Measurements from ENCODE around the gene PPARD. TPM values are rescaled to one million over a fixed set of nuclear protein-coding genes. Genes with fewer than 3 reads are reported as not detected.

Gene PPARD
- total and polyA plus RNA-seq, 2 donors from 2014 or later, result 13.2 to 24.4 TPM

- Histone ChIP-seq H3K4me3 (ENCODE audit: low read length in 3 of 3) (no peak overlapping the region), H3K36me3 (ENCODE audit: control insufficient read depth in 2 of 3, insufficient read depth in 3 of 3, low read length in 3 of 3) (no peaks in the 10 kb centered on the region), H3K4me1 (ENCODE audit: control insufficient read depth in 2 of 3, insufficient read depth in 2 of 3, low read depth in 1 of 3, low read length in 3 of 3) (peaks cover 0 to 27% (median 16%) of the 10 kb centered on the region in 3 donors), H3K27me3 (ENCODE audit: control insufficient read depth, insufficient read depth, low read length) (no peaks in the 10 kb centered on the region), H3K27ac (ENCODE audit: low read depth in 2 of 2, low read length in 2 of 2) (no peak overlapping the region), H3K9ac (ENCODE audit: low read length in 3 of 3) (no peak overlapping the region), H3K9me3 (ENCODE audit: control insufficient read depth in 2 of 3, insufficient read depth in 1 of 3, low read length in 3 of 3) (no peaks in the 10 kb centered on the region)
- intact Hi-C loops (cut with DNase I), result no loop called here
- DNase-seq (peak in 4 of 5 donors; percentile 68 to 90 (median 82)), FAIRE-seq (no peak)
- TF ChIP-seq, protein P1, sequence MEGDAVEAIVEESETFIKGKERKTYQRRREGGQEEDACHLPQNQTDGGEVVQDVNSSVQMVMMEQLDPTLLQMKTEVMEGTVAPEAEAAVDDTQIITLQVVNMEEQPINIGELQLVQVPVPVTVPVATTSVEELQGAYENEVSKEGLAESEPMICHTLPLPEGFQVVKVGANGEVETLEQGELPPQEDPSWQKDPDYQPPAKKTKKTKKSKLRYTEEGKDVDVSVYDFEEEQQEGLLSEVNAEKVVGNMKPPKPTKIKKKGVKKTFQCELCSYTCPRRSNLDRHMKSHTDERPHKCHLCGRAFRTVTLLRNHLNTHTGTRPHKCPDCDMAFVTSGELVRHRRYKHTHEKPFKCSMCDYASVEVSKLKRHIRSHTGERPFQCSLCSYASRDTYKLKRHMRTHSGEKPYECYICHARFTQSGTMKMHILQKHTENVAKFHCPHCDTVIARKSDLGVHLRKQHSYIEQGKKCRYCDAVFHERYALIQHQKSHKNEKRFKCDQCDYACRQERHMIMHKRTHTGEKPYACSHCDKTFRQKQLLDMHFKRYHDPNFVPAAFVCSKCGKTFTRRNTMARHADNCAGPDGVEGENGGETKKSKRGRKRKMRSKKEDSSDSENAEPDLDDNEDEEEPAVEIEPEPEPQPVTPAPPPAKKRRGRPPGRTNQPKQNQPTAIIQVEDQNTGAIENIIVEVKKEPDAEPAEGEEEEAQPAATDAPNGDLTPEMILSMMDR (IDR thresholded peaks at IDR 0.05; ENCODE audit: borderline replicate concordance, extremely low read depth, insufficient read depth), result no peak
These were observed 21.0 kb downstream of the PPARD start for GRCh38 chr6:35363293-35363750.

GRCh38 chr6:35365594-35366203 is 23.3 kb downstream of the PPARD start:
- H3K36me3 ChIP-seq (ENCODE audit: control insufficient read depth in 2 of 3, insufficient read depth in 3 of 3, low read length in 3 of 3), result no peaks in the 10 kb centered on the region
- H3K4me1 ChIP-seq (ENCODE audit: control insufficient read depth in 2 of 3, insufficient read depth in 2 of 3, low read depth in 1 of 3, low read length in 3 of 3), result peaks cover 0 to 14% (median 12%) of the 10 kb centered on the region in 3 donors
- intact Hi-C loops (cut with DNase I), result no loop called here
- H3K9ac ChIP-seq (ENCODE audit: low read length in 3 of 3), result no peak overlapping the region
- no peaks in the 10 kb centered on the region for H3K9me3 ChIP-seq (ENCODE audit: control insufficient read depth in 2 of 3, insufficient read depth in 1 of 3, low read length in 3 of 3)
- TF ChIP-seq, protein P1 (IDR thresholded peaks at IDR 0.05; ENCODE audit: borderline replicate concordance, extremely low read depth, insufficient read depth), result no peak
- no peak overlapping the region for H3K4me3 ChIP-seq (ENCODE audit: low read length in 3 of 3)
- H3K27ac ChIP-seq (ENCODE audit: low read depth in 2 of 2, low read length in 2 of 2), result no peak overlapping the region
- H3K27me3 ChIP-seq (ENCODE audit: control insufficient read depth, insufficient read depth, low read length), result no peaks in the 10 kb centered on the region
- no peak for DNase-seq
- FAIRE-seq, result no peak

- DNase-seq, result no peak
- Histone ChIP-seq H3K9me3 (ENCODE audit: control insufficient read depth in 2 of 3, insufficient read depth in 1 of 3, low read length in 3 of 3) (no peaks in the 10 kb centered on the region), H3K27ac (ENCODE audit: low read depth in 2 of 2, low read length in 2 of 2) (no peak overlapping the region), H3K27me3 (ENCODE audit: control insufficient read depth, insufficient read depth, low read length) (no peaks in the 10 kb centered on the region), H3K9ac (ENCODE audit: low read length in 3 of 3) (no peak overlapping the region), H3K4me1 (ENCODE audit: control insufficient read depth in 2 of 3, insufficient read depth in 2 of 3, low read depth in 1 of 3, low read length in 3 of 3) (peaks cover 0 to 14% (median 8%) of the 10 kb centered on the region in 3 donors), H3K4me3 (ENCODE audit: low read length in 3 of 3) (no peak overlapping the region), H3K36me3 (ENCODE audit: control insufficient read depth in 2 of 3, insufficient read depth in 3 of 3, low read length in 3 of 3) (no peaks in the 10 kb centered on the region)
- FAIRE-seq, result no peak
- TF ChIP-seq, protein P1 (IDR thresholded peaks at IDR 0.05; ENCODE audit: borderline replicate concordance, extremely low read depth, insufficient read depth), result no peak
- intact Hi-C loops (cut with DNase I), result no loop called here
These were observed 23.8 kb downstream of the PPARD start for GRCh38 chr6:35366204-35366596.
